A549 (cell line): ENCODE data around the gene OSBPL3.

Source experiments
- BHLHE40 ChIP-seq: IDR thresholded peaks from 2 replicates; pipeline ENCODE4 v1.6.1; 2012; ENCODE audit warnings: low read depth, low read length, inconsistent platforms
- HMGXB4 ChIP-seq: fragments of 250-450 bp; sonication (Bioruptor Pico); IDR thresholded peaks from 2 replicates; pipeline ENCODE4 v1.5.0; 2021; ENCODE audit warnings: mild to moderate bottlenecking, moderate library complexity, borderline replicate concordance
- JUN ChIP-seq, 2 experiments: fragments of >200 bp; sonication (Bioruptor Twin); formaldehyde crosslinking; IDR thresholded peaks; 2 replicates in 1 of 2; 3 replicates in 1 of 2; pipeline ENCODE4 v1.6.1; 2016 to 2017
- MAFK ChIP-seq: fragments of 450-650 bp; IDR thresholded peaks from 2 replicates; pipeline ENCODE4 v1.6.1; 2014; ENCODE audit not compliant: partially characterized antibody
- PBX3 ChIP-seq: IDR thresholded peaks from 2 replicates; pipeline ENCODE4 v1.6.1; 2012
- POLR2A ChIP-seq: IDR thresholded peaks from 2 replicates; pipeline ENCODE4 v1.6.1; 2012; ENCODE audit warnings: mild to moderate bottlenecking, low read length
- RAD21 ChIP-seq, 2 experiments: fragments of >200 bp in 1 of 2; sonication (Bioruptor Twin) in 1 of 2; formaldehyde crosslinking in 1 of 2; IDR thresholded peaks in 1 of 2; conservative IDR thresholded peaks in 1 of 2; 2 replicates in 1 of 2; 3 replicates in 1 of 2; pipeline ENCODE4 v1.6.1; 2012 to 2018; ENCODE audit warnings: inconsistent platforms in 1 of 2
- RCOR1 ChIP-seq: fragments of 150-350 bp; IDR thresholded peaks from 2 replicates; pipeline ENCODE4 v1.6.1; 2014; ENCODE audit warnings: antibody characterized with exemption, low read length, low read depth
- REST ChIP-seq: fragments of 200-600 bp; sonication (generic); IDR thresholded peaks from 2 replicates; pipeline ENCODE4 v1.6.1; 2016; ENCODE audit warnings: antibody characterized with exemption, mild to moderate bottlenecking, moderate library complexity
- RNF2 ChIP-seq: fragments of 200-600 bp; sonication (generic); IDR thresholded peaks from 2 replicates; pipeline ENCODE4 v1.6.1; 2016; ENCODE audit warnings: low read depth, mild to moderate bottlenecking, antibody characterized with exemption, moderate library complexity, borderline replicate concordance
- ZC3H11A ChIP-seq: fragments of 450-650 bp; IDR thresholded peaks from 2 replicates; pipeline ENCODE4 v1.6.1; 2014; ENCODE audit warnings: antibody characterized with exemption, mild to moderate bottlenecking
- ZFP36 ChIP-seq: fragments of 450-650 bp; IDR thresholded peaks from 2 replicates; pipeline ENCODE4 v1.6.1; 2014; ENCODE audit warnings: borderline replicate concordance; ENCODE audit not compliant: partially characterized antibody
- TF ChIP-seq, protein P1 (sequence below): fragments of >200 bp; sonication (Bioruptor Twin); formaldehyde crosslinking; IDR thresholded peaks from 3 replicates; pipeline ENCODE4 v1.5.1; 2016
- TF ChIP-seq, protein P2 (sequence below): IDR thresholded peaks from 2 replicates; pipeline ENCODE4 v1.6.1; 2012

- TF ChIP-seq, protein P1, sequence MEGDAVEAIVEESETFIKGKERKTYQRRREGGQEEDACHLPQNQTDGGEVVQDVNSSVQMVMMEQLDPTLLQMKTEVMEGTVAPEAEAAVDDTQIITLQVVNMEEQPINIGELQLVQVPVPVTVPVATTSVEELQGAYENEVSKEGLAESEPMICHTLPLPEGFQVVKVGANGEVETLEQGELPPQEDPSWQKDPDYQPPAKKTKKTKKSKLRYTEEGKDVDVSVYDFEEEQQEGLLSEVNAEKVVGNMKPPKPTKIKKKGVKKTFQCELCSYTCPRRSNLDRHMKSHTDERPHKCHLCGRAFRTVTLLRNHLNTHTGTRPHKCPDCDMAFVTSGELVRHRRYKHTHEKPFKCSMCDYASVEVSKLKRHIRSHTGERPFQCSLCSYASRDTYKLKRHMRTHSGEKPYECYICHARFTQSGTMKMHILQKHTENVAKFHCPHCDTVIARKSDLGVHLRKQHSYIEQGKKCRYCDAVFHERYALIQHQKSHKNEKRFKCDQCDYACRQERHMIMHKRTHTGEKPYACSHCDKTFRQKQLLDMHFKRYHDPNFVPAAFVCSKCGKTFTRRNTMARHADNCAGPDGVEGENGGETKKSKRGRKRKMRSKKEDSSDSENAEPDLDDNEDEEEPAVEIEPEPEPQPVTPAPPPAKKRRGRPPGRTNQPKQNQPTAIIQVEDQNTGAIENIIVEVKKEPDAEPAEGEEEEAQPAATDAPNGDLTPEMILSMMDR, result no peak
- TF ChIP-seq PBX3 (no peak), REST (no peak), BHLHE40 (no peak), ZFP36 (no peak), RCOR1 (no peak), RAD21 (conservative IDR thresholded peaks at IDR 0.05 in 1 of 2, IDR thresholded peaks at IDR 0.05 in 1 of 2) (no peak), POLR2A (no peak), ZC3H11A (no peak), MAFK (no peak), RNF2 (no peak), HMGXB4 (CRISPR knock-in tag) (no peak), JUN (IDR thresholded peaks at IDR 0.05) (no peak)
- TF ChIP-seq, protein P2, sequence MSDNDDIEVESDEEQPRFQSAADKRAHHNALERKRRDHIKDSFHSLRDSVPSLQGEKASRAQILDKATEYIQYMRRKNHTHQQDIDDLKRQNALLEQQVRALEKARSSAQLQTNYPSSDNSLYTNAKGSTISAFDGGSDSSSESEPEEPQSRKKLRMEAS, result no peak
Observed at GRCh38 chr7:24972991-24973390, 7.0 kb downstream of the OSBPL3 start.
